Left ventricle myocardium inferior (tissue), 1 donor: ENCODE measurements around the gene C2CD5. TPM values are rescaled to one million over a fixed set of nuclear protein-coding genes. Genes with fewer than 3 reads are reported as not detected.
"Not testable (repeated sequence)": the region's sequence is repeated elsewhere in the genome, so short reads cannot be mapped to it uniquely, and the experiment has no call there.

Experiments
- DNase-seq: peaks from one replicate; pipeline ENCODE4 v3.0.0-alpha.2; 2020
- H3K27ac ChIP-seq: fragments of 200-600 bp; replicated peaks from 2 replicates; pipeline ENCODE4 v1.8.0; 2021
- H3K27me3 ChIP-seq: fragments of 200-600 bp; 2 replicates; pipeline ENCODE4 v1.8.0; 2021; ENCODE audit warnings: low read depth
- H3K36me3 ChIP-seq: fragments of 200-600 bp; 2 replicates; pipeline ENCODE4 v1.8.0; 2021
- H3K4me1 ChIP-seq: fragments of 200-600 bp; 2 replicates; pipeline ENCODE4 v1.8.0; 2021
- H3K4me3 ChIP-seq: fragments of 200-600 bp; 2 replicates; pipeline ENCODE4 v1.8.0; 2021; ENCODE audit warnings: mild to moderate bottlenecking, moderate library complexity
- H3K9me3 ChIP-seq: fragments of 200-600 bp; replicated peaks from 2 replicates; pipeline ENCODE4 v1.8.0; 2021
- CTCF ChIP-seq: fragments of 200-600 bp; IDR thresholded peaks from 2 replicates; pipeline ENCODE4 v1.8.0; 2021; ENCODE audit warnings: antibody characterized with exemption, mild to moderate bottlenecking, borderline replicate concordance
- intact Hi-C: fragments of 100-400 bp; cut with micrococcal nuclease; formaldehyde crosslinking; loops from one replicate; pipeline ENCODE4 v1.11.0; 2022
- total RNA-seq: library from RNA; stranded (reverse); fragmentation: NEBNext Ultra II Directional; extraction: Animal tissue kit (Norgen Biotek cat#: 25700); gene quantifications from one replicate; pipeline ENCODE4 v1.2.1, GENCODE V29; 2021
- donor health status: DM: no; HTN: yes; CAD: no; lungs with severe emphysema.

Gene C2CD5
- total RNA-seq, 1 donor from 2014 or later = 22.5 TPM

GRCh38 chr12:22494319-22494718, 50.0 kb downstream of the C2CD5 start:
- DNase-seq = no peak
- no peak overlapping the region for H3K4me3 ChIP-seq
- H3K4me1 ChIP-seq = peaks cover 8% of the 10 kb centered on the region
- TF ChIP-seq CTCF = no peak
- H3K27me3 ChIP-seq = no peaks in the 10 kb centered on the region
- peaks cover 39% of the 10 kb centered on the region for H3K36me3 ChIP-seq
- intact Hi-C loops = no loop called here
- no peak overlapping the region for H3K27ac ChIP-seq
- no peaks in the 10 kb centered on the region for H3K9me3 ChIP-seq

DNA sequence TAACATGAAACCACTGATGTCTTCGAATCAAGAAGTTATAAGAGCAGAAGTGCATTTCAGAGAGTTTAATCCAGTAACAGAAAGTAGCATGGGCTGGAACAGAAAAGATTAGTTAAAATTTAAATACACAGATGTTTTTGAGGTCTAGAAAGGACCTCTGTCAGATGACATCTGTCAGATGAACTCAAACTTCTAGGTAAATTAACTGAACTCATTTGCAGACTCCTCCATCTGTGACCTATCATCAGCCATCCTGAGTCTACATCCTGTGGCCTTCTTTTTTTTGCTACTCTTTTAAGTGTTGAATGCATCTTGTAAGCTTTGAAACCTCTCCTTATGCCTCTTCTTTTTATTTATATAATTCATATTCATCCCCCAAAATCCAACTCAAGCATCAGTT, 53.3 kb downstream of the C2CD5 start:
- H3K27ac ChIP-seq = no peak overlapping the region
- H3K9me3 ChIP-seq = no peaks in the 10 kb centered on the region
- no peak for TF ChIP-seq CTCF
- intact Hi-C loops = no loop called here
- H3K36me3 ChIP-seq = peaks cover 55% of the 10 kb centered on the region
- no peak overlapping the region for H3K4me3 ChIP-seq
- H3K4me1 ChIP-seq = peaks cover 8% of the 10 kb centered on the region
- no peaks in the 10 kb centered on the region for H3K27me3 ChIP-seq
- DNase-seq = no peak

GRCh38 chr12:22488478-22488877, 55.9 kb downstream of the C2CD5 start:
- Histone ChIP-seq H3K4me3 (no peak overlapping the region), H3K4me1 (no peaks in the 10 kb centered on the region), H3K36me3 (peaks cover 73% of the 10 kb centered on the region), H3K9me3 (no peaks in the 10 kb centered on the region), H3K27ac (no peak overlapping the region), H3K27me3 (no peaks in the 10 kb centered on the region)
- TF ChIP-seq CTCF = no peak
- intact Hi-C loops = no loop called here
- no peak for DNase-seq

DNA sequence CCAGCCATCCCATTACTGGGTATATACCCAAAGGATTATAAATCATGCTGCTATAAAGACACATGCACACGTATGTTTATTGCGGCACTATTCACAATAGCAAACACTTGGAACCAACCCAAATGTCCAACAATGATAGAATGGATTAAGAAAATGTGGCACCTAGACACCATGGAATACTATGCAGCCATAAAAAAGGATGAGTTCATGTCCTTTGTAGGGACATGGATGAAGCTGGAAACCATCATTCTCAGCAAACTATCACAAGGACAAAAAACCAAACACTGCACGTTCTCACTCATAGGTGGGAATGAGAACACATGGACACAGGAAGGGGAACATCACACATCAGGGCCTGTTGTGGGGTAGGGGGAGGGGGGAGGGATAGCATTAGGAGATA, 56.7 kb downstream of the C2CD5 start:
- H3K4me1 ChIP-seq, H3K27me3 ChIP-seq, intact Hi-C loops, H3K27ac ChIP-seq, H3K4me3 ChIP-seq, DNase-seq, H3K9me3 ChIP-seq: not testable (repeated sequence)
- H3K36me3 ChIP-seq = peaks cover 74% of the 10 kb centered on the region

- Histone ChIP-seq H3K27me3 (no peaks in the 10 kb centered on the region), H3K36me3 (peaks cover 51% of the 10 kb centered on the region), H3K4me1 (peaks cover 7% of the 10 kb centered on the region), H3K9me3 (no peaks in the 10 kb centered on the region), H3K4me3 (no peak overlapping the region), H3K27ac (no peak overlapping the region)
- no peak for DNase-seq
- intact Hi-C loops = no loop called here
- no peak for TF ChIP-seq CTCF
Measured at GRCh38 chr12:22481547-22482104, 62.7 kb downstream of the C2CD5 start.

GRCh38 chr12:22480814-22481213, 63.5 kb downstream of the C2CD5 start:
- H3K27me3 ChIP-seq, DNase-seq, H3K9me3 ChIP-seq, H3K4me3 ChIP-seq, H3K27ac ChIP-seq, intact Hi-C loops, H3K4me1 ChIP-seq: not testable (repeated sequence)
- H3K36me3 ChIP-seq = peaks cover 51% of the 10 kb centered on the region

GRCh38 chr12:22480016-22480415, 64.3 kb downstream of the C2CD5 start:
- TF ChIP-seq CTCF = no peak

More at GRCh38 chr12:22480016-22480415, 64.3 kb downstream of the C2CD5 start:
- intact Hi-C loops = no loop called here
- no peaks in the 10 kb centered on the region for H3K9me3 ChIP-seq
- DNase-seq = no peak
- H3K4me3 ChIP-seq = no peak overlapping the region
- peaks cover 7% of the 10 kb centered on the region for H3K4me1 ChIP-seq
- H3K27me3 ChIP-seq = no peaks in the 10 kb centered on the region
- no peak overlapping the region for H3K27ac ChIP-seq
- H3K36me3 ChIP-seq = peaks cover 50% of the 10 kb centered on the region
